Vagina (tissue), 2 donors: Measurements from ENCODE around the gene RABGEF1. TPM values are rescaled to one million over a fixed set of nuclear protein-coding genes. Genes with fewer than 3 reads are reported as not detected.
A peak's percentile ranks its signal among the peaks of the same experiment; 100 is the strongest.

ENCODE experiments used
- DNase-seq, 2 donors: peaks; one replicate each; pipeline ENCODE4 v3.0.0-alpha.2; 2017; ENCODE audit errors: extremely low spot score in 2 of 2
- H3K27ac ChIP-seq: fragments of 200-600 bp; sonication (generic); one replicate; pipeline ENCODE4 v1.5.1; 2019
- H3K27me3 ChIP-seq: fragments of 200-600 bp; sonication (generic); one replicate; pipeline ENCODE4 v1.5.1; 2019
- H3K36me3 ChIP-seq, 2 donors: fragments of 200-600 bp; sonication (generic); one replicate each; pipeline ENCODE4 v1.5.1; 2017 to 2019
- H3K4me1 ChIP-seq: fragments of 200-600 bp; sonication (generic); one replicate; pipeline ENCODE4 v1.5.1; 2019
- H3K4me3 ChIP-seq, 2 donors: fragments of 200-600 bp; sonication (generic); 1 replicate in 1 of 2; 2 replicates in 1 of 2; pipeline ENCODE4 v1.5.1; 2016 to 2019
- H3K9me3 ChIP-seq: fragments of 200-600 bp; sonication (generic); one replicate; pipeline ENCODE4 v1.5.1; 2019
- POLR2A ChIP-seq, 2 donors: fragments of 450-650 bp; IDR thresholded peaks; one replicate each; pipeline ENCODE4 v1.6.1; 2017; ENCODE audit warnings: antibody characterized with exemption in 2 of 2, mild to moderate bottlenecking in 2 of 2, moderate library complexity in 2 of 2
- POLR2AphosphoS5 ChIP-seq, 2 donors: sonication (generic); formaldehyde crosslinking; IDR thresholded peaks; one replicate each; pipeline ENCODE4 v1.9.0; 2017; ENCODE audit warnings: antibody characterized with exemption in 2 of 2, mild to moderate bottlenecking in 2 of 2, low read depth in 1 of 2; ENCODE audit not compliant: insufficient read depth in 1 of 2
- intact Hi-C: fragments of 100-400 bp; cut with DNase I; formaldehyde crosslinking; loops from one replicate; pipeline ENCODE4 v1.15.1; 2023
- total RNA-seq: library from RNA; depleted of rRNA; stranded (reverse); fragments of >200 nt; gene quantifications from one replicate; pipeline ENCODE4 v1.2.3, GENCODE V29; 2016
- TF ChIP-seq, protein P1 (sequence below), 3 experiments: fragments of 450-650 bp in 2 of 3; fragments of 200-600 bp in 1 of 3; sonication (generic) in 1 of 3; IDR thresholded peaks; one replicate each; pipeline ENCODE4 v1.5.1; 2017 to 2019; ENCODE audit warnings: antibody characterized with exemption in 3 of 3, mild to moderate bottlenecking in 2 of 3, moderate library complexity in 2 of 3

The RABGEF1 gene
- total RNA-seq, 1 donor from 2014 or later, result 27.7 TPM

DNA sequence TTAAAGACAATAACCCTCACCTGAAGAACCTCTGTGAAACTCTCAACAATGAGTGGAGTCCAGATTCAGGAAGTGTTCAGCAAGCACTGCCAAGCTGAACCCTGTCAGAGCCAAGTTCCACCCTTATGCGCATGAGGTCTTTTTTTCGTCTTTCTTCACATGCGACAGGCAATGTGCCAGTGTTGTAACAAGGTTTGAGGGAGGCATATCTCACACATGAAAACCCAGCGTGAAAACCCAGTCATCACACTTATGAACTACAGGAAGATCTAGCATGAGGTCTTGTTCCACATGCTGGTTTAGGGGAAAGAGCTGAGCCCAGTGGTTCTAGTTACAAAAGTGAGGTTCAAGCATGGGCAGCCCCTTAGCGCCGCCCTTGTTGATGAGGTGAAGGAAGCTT lies 49.7 kb downstream of the RABGEF1 start:
- intact Hi-C loops, result no loop called here
- no peaks in the 10 kb centered on the region for H3K9me3 ChIP-seq
- H3K4me1 ChIP-seq, result no peaks in the 10 kb centered on the region
- no peaks in the 10 kb centered on the region for H3K27me3 ChIP-seq
- H3K36me3 ChIP-seq, result peaks cover 0 to 64% of the 10 kb centered on the region in 2 donors
- DNase-seq, result no peak
- no peak overlapping the region for H3K4me3 ChIP-seq
- TF ChIP-seq, protein P1, sequence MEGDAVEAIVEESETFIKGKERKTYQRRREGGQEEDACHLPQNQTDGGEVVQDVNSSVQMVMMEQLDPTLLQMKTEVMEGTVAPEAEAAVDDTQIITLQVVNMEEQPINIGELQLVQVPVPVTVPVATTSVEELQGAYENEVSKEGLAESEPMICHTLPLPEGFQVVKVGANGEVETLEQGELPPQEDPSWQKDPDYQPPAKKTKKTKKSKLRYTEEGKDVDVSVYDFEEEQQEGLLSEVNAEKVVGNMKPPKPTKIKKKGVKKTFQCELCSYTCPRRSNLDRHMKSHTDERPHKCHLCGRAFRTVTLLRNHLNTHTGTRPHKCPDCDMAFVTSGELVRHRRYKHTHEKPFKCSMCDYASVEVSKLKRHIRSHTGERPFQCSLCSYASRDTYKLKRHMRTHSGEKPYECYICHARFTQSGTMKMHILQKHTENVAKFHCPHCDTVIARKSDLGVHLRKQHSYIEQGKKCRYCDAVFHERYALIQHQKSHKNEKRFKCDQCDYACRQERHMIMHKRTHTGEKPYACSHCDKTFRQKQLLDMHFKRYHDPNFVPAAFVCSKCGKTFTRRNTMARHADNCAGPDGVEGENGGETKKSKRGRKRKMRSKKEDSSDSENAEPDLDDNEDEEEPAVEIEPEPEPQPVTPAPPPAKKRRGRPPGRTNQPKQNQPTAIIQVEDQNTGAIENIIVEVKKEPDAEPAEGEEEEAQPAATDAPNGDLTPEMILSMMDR (IDR thresholded peaks at IDR 0.05), result no peak
- no peak for TF ChIP-seq POLR2A (IDR thresholded peaks at IDR 0.05)
- no peak for TF ChIP-seq POLR2AphosphoS5 (IDR thresholded peaks at IDR 0.05; ENCODE audit: insufficient read depth in 1 of 2, low read depth in 1 of 2)
- H3K27ac ChIP-seq, result no peak overlapping the region

DNA sequence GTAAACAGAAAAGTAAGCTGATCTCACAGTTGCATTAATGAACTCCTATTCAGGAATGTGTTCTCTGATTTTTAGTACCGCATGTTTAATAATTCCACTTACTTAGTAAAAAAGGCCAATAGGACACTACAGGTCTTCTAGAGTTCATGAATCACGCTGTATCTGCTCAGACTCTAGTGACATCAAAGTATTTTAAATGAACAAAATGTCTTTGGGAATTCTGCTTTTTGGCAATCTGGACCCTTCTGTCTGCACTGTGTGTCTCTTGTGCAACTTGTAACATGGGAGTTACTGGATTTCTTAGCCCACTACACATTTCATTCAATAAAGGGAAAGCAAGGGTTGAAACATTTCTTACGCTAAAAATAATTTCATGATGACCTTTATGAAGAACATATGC lies 50.2 kb downstream of the RABGEF1 start:
- no peaks in the 10 kb centered on the region for H3K9me3 ChIP-seq
- no peak for TF ChIP-seq POLR2A (IDR thresholded peaks at IDR 0.05)
- no peak overlapping the region for H3K4me3 ChIP-seq
- no peaks in the 10 kb centered on the region for H3K27me3 ChIP-seq
- intact Hi-C loops, result no loop called here
- no peak overlapping the region for H3K27ac ChIP-seq
- H3K36me3 ChIP-seq, result peaks cover 0 to 63% of the 10 kb centered on the region in 2 donors
- no peaks in the 10 kb centered on the region for H3K4me1 ChIP-seq
- no peak for DNase-seq

DNA sequence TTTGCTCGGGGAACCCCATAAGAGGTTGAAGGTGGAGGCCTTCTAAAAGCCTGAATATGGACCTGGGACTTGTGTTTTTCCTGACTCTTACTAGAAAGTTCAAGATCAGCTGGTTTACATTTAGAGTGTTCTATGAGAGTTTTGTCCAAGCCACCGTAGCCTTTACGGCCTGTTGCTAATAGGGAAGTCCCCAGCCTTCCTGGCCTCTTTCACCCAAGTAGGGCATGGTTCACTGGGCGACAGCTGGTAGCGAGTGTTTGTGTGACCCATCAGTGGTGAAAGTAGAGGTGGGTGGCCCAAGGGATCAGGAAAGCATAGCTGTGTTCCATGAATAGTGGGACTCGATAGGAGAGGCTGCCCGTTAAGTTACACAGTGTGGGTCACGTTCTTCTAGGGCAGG lies 60.1 kb downstream of the RABGEF1 start:
- Histone ChIP-seq H3K4me3 (no peak overlapping the region), H3K27me3 (no peaks in the 10 kb centered on the region), H3K27ac (no peak overlapping the region), H3K9me3 (no peaks in the 10 kb centered on the region), H3K4me1 (no peaks in the 10 kb centered on the region), H3K36me3 (peaks cover 0 to 80% of the 10 kb centered on the region in 2 donors)
- no peak for DNase-seq
- intact Hi-C loops, result no loop called here
- no peak for TF ChIP-seq POLR2AphosphoS5 (IDR thresholded peaks at IDR 0.05; ENCODE audit: insufficient read depth in 1 of 2, low read depth in 1 of 2)
- TF ChIP-seq, protein P1 (IDR thresholded peaks at IDR 0.05), result no peak
- no peak for TF ChIP-seq POLR2A (IDR thresholded peaks at IDR 0.05)

DNA sequence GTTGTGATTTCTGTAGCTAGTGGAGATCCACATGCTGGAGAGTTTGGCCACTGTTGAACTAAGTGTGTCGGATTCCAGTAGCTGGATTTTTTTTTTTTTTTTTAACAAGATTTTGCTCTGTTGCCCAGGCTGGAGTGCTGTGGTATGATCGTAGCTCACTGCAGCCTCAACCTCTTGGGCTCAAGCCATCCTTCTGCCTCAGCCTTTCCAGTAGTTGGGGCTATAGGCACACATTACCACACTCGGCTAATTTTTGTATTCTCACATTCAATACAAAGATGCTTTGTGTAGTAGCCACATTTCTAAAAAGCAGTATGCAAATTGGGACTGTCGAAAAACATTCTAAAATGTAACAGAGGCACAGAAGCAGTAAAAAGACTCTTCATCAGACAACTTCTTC lies 63.5 kb downstream of the RABGEF1 start:
- no peak overlapping the region for H3K27ac ChIP-seq
- H3K36me3 ChIP-seq, result peaks cover 0 to 77% of the 10 kb centered on the region in 2 donors
- intact Hi-C loops, result no loop called here
- TF ChIP-seq POLR2A (IDR thresholded peaks at IDR 0.05) (no peak), POLR2AphosphoS5 (IDR thresholded peaks at IDR 0.05; ENCODE audit: insufficient read depth in 1 of 2, low read depth in 1 of 2) (no peak)
- TF ChIP-seq, protein P1 (IDR thresholded peaks at IDR 0.05), result no peak
- DNase-seq, result no peak
- H3K4me1 ChIP-seq, result no peaks in the 10 kb centered on the region
- H3K4me3 ChIP-seq, result no peak overlapping the region
- H3K27me3 ChIP-seq, result no peaks in the 10 kb centered on the region
- H3K9me3 ChIP-seq, result no peaks in the 10 kb centered on the region

DNA sequence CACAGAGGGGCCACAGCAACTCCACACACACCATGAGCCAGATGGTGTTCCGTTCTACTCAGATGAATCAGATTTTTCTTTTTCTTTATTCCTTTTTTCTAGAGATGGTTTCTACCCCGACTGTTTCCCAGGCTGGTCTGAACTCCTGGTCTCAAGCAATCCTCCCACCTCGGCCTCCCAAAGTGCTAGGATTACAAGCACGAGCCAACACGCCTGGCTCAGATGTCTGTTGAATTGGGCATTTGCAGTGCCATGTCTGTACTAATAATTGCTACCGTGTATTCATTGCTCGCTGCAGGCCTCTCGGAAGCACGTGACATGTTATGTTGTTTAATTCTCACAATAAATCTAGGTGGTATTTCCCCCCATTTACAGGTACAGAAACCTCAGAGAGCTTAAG lies 67.2 kb downstream of the RABGEF1 start:
- H3K4me3 ChIP-seq, result no peak overlapping the region
- no peak overlapping the region for H3K27ac ChIP-seq
- H3K9me3 ChIP-seq, result no peaks in the 10 kb centered on the region
- DNase-seq, result peak in 1 of 2 donors; percentile 55
- no peaks in the 10 kb centered on the region for H3K27me3 ChIP-seq
- TF ChIP-seq, protein P1 (IDR thresholded peaks at IDR 0.05), result no peak
- TF ChIP-seq POLR2A (IDR thresholded peaks at IDR 0.05), result no peak
- no peak for TF ChIP-seq POLR2AphosphoS5 (IDR thresholded peaks at IDR 0.05; ENCODE audit: insufficient read depth in 1 of 2, low read depth in 1 of 2)
- peaks cover 0 to 65% of the 10 kb centered on the region in 2 donors for H3K36me3 ChIP-seq
- H3K4me1 ChIP-seq, result no peaks in the 10 kb centered on the region
- intact Hi-C loops, result no loop called here
